ENCODE measurements around the gene CCDC50.

- no peak for TF ChIP-seq POLR2A (IDR thresholded peaks at IDR 0.05)
- TF ChIP-seq, protein P1, sequence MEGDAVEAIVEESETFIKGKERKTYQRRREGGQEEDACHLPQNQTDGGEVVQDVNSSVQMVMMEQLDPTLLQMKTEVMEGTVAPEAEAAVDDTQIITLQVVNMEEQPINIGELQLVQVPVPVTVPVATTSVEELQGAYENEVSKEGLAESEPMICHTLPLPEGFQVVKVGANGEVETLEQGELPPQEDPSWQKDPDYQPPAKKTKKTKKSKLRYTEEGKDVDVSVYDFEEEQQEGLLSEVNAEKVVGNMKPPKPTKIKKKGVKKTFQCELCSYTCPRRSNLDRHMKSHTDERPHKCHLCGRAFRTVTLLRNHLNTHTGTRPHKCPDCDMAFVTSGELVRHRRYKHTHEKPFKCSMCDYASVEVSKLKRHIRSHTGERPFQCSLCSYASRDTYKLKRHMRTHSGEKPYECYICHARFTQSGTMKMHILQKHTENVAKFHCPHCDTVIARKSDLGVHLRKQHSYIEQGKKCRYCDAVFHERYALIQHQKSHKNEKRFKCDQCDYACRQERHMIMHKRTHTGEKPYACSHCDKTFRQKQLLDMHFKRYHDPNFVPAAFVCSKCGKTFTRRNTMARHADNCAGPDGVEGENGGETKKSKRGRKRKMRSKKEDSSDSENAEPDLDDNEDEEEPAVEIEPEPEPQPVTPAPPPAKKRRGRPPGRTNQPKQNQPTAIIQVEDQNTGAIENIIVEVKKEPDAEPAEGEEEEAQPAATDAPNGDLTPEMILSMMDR (IDR thresholded peaks at IDR 0.05), result no peak
Observed at GRCh38 chr3:191348098-191348497, 18.9 kb downstream of the CCDC50 start.

All from lower leg skin (tissue), 3 donors.